ENCODE data around the gene NUP205.

Gene NUP205

GRCh38 chr7:135557455-135558336 is at the start of gene NUP205:
TSS of gene NUP205 (plus strand) at chr7:135557917. CDS start at chr7:135557945, 28 bp downstream.
- DNase-seq: peak; percentile 81

GRCh38 chr7:135508883-135509588 is 48.7 kb upstream of the NUP205 start:
- DNase-seq: peak; percentile 54

GRCh38 chr7:135509589-135509838 is 48.2 kb upstream of the NUP205 start:
- DNase-seq: no peak

GRCh38 chr7:135509839-135510591 is 47.7 kb upstream of the NUP205 start, which contains the start of gene CNOT4:
TSS of gene CNOT4 (minus strand) at chr7:135510102. CDS start at chr7:135438331, 71,771 bp downstream.
- peak; percentile 98 for DNase-seq

- peak; percentile 33 for DNase-seq
These were observed 47.0 kb upstream of the NUP205 start for GRCh38 chr7:135510592-135511183.

- DNase-seq: peak; percentile 68
These were observed 45.4 kb upstream of the NUP205 start for GRCh38 chr7:135512135-135512887.

GRCh38 chr7:135514856-135515255 is 42.9 kb upstream of the NUP205 start:
- no peak for DNase-seq

GRCh38 chr7:135517060-135517459 is 40.7 kb upstream of the NUP205 start:
- DNase-seq: no peak

- DNase-seq: no peak
These were observed 39.0 kb upstream of the NUP205 start for GRCh38 chr7:135518748-135519147.

- no peak for DNase-seq
These were observed 38.5 kb upstream of the NUP205 start for GRCh38 chr7:135519233-135519688.

GRCh38 chr7:135519871-135520270 is 37.8 kb upstream of the NUP205 start:
- no peak for DNase-seq

- DNase-seq: no peak
These were observed 35.2 kb upstream of the NUP205 start for GRCh38 chr7:135522509-135522908.

- DNase-seq: no peak
These were observed 34.6 kb upstream of the NUP205 start for GRCh38 chr7:135523146-135523545.

- DNase-seq: no peak
These were observed 32.3 kb upstream of the NUP205 start for GRCh38 chr7:135525426-135525825.

GRCh38 chr7:135527025-135527424 is 30.7 kb upstream of the NUP205 start:
- DNase-seq: no peak

GRCh38 chr7:135536150-135536549 is 21.6 kb upstream of the NUP205 start:
- DNase-seq: no peak

- no peak for DNase-seq
These were observed 20.3 kb upstream of the NUP205 start for GRCh38 chr7:135537453-135537852.

- no peak for DNase-seq
These were observed 19.8 kb upstream of the NUP205 start for GRCh38 chr7:135537905-135538304.

GRCh38 chr7:135538376-135538775 is 19.3 kb upstream of the NUP205 start:
- no peak for DNase-seq

- DNase-seq: no peak
These were observed 18.1 kb upstream of the NUP205 start for GRCh38 chr7:135539629-135540028.

GRCh38 chr7:135541029-135541428 is 16.7 kb upstream of the NUP205 start:
- no peak for DNase-seq

GRCh38 chr7:135550196-135550595 is 7.5 kb upstream of the NUP205 start:
- no peak for DNase-seq

All from NCI-H146 (cell line).